Hindlimb muscle (tissue), 1 donor: ENCODE measurements around the gene KRTAP5-6. TPM values are rescaled to one million over a fixed set of nuclear protein-coding genes. Genes with fewer than 3 reads are reported as not detected.
"Not testable (repeated sequence)": the region's sequence is repeated elsewhere in the genome, so short reads cannot be mapped to it uniquely, and the experiment has no call there.

Experiments used
- DNase-seq: peaks from one replicate; pipeline ENCODE4 v3.0.0-alpha.2; 2013
- polyA plus RNA-seq: library from polyadenylated mRNA; unstranded; fragments of 120-200 nt; gene quantifications from one replicate; pipeline ENCODE4 v1.2.1, GENCODE V29; 2013; ENCODE audit not compliant: insufficient read length

Gene KRTAP5-6
- polyA plus RNA-seq, 1 donor: 0.49 TPM

DNA sequence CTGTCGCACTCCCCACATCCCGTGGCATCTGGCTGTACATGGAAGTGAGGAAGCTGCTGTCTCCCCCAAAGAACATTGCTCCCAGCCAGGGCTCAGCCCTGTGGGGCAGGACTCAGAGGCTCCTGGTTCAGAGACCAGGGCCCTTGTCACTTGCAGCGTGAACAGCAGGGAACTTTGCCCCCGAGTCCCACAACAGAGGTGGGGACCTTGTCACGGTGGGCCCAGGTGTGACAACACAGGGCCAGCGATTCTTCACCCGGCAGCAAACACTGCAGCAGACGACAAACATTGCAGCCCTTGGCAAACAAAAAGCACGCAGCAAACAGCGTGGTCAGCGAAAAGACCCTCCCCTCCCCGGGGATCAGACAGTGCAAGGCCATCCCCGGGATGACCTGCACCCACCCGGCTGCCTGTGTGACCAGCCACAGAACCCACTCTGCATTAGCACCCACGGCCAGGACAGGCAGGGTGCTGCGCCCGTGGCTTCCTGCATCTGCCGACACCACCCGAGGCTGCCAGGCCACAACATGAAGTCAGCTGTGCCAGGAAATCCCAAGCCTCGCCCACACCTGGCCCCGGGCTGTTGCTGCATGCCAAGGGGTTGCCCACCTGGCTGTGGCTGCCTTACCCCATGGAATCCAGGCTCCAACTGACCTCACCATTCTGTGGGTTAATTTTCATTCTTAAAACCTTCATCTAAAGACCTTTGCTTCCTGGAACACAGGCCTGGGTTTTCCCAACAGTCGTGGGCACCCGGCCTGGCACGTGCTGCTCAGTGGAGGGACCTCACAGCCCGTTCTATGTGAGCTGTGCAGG lies 35.3 kb upstream of the KRTAP5-6 start:
- not testable (repeated sequence) for DNase-seq

DNA sequence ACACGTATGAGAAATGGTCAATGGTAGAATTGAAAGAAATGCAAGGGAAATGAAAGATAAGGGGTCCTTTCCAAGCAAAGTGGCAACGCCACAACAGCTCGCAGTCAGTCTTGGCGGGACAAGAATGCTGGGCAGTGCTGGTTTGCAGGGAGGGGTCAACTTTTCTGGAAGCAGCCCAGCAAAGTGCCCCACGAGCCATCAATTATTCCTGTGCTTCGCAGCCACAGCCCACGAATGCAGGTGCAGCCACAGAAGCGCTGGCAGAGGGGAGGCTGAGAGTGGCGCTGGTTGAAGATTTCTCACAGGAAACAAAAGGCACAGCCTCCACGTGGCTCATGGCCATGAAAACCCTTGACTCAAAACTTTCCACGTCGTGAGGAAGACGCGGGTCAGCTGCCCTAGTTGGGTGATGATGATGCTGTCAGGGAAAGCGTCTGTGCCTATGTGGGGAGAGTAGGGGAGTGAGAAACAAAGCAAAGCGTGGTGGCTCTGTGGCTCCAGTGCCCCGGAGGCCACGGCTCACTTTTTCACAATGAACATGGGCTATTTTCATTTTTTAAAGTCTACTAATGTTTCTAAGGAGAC lies 34.2 kb upstream of the KRTAP5-6 start:
- DNase-seq: not testable (repeated sequence)

- DNase-seq: no peak
These were observed 31.7 kb upstream of the KRTAP5-6 start for GRCh38 chr11:1665313-1665712.

DNA sequence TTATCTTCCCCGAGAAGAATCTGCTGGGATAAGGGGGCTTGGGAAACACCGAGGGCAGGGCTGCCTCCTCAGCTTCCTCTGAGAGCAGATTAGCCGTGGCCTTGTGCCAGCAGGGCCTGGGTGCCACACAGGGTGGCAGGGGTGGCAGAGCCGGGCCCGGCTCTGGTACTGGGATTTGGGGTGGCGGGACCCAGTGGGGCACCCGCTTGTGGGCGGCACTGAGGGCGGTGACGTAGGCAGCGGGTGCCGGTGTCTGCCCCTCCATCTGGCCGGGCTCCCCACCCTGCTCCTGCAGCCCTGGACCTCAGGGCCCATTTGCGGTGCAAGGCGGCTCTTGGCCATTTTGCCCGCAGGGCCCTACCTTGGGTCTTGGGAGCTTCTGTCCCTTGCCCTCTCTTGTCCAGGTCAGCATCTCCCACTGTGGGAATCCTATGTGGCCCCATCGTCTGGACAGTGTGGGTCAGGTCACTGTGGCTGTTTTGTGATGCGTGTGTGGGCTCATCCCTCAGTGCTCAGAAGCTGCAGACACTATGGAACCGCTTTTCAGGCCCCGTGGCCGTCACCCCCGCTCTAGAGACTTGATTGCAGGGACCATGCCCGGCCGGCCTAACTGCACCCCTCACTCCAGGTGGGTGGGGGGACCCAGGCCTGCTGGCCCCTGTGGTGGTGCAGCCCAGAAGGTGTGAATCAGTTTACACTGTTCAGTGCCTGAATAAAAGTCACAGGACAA lies 29.7 kb upstream of the KRTAP5-6 start:
- no peak for DNase-seq

DNA sequence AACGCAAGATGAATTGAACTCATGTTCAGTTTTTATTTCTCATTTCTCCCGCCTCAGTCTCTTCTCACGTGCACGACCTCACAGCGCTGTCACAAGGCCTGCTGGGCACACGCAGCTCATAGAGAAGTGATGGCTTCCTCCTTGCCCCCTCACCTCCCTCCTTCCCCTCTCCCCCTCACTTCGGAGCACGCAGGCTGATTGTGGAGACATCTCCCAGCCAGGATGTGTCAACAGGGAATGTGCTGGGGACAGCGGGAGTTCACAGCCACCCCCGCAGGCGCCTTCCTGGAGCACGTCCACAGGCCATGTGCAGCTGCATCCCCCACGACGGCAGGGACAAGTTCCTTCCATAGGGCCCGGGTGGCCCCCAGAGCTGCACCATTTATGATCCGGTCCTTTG lies 29.1 kb upstream of the KRTAP5-6 start:
- DNase-seq: no peak

DNA sequence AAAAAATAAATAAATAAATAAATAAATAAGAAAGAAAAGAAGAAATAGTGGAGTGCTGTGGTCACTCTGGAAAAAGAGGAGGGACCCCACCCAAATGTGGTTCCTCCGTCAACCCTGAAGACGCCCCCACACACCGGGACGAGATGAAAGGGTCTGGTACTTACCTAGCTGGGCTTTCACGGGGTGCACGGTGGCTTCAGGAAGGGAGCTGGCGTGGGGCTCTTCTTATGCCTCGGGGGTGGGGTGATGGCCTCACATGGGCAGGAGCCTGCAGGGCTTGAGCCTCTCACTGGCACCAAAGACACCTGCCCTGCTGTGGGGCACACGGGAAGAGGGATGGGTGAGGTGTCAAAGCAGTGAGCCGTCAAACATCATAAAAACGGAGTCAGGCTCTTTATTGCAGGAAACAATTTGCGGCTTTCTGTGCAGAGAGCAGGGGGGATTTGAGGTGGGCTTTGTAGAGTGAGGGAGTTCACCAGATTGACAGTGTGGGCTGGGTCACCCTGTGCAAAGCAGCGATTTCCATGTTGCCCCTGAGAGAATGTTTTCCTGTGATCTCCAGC lies 28.0 kb upstream of the KRTAP5-6 start:
- DNase-seq: no peak

- DNase-seq: peak; percentile 92
These were observed 27.3 kb upstream of the KRTAP5-6 start for GRCh38 chr11:1669546-1670218.

- DNase-seq: not testable (repeated sequence)
These were observed 26.5 kb upstream of the KRTAP5-6 start for GRCh38 chr11:1670457-1670856.

- no peak for DNase-seq
These were observed 26.1 kb upstream of the KRTAP5-6 start for GRCh38 chr11:1670905-1671371.

DNA sequence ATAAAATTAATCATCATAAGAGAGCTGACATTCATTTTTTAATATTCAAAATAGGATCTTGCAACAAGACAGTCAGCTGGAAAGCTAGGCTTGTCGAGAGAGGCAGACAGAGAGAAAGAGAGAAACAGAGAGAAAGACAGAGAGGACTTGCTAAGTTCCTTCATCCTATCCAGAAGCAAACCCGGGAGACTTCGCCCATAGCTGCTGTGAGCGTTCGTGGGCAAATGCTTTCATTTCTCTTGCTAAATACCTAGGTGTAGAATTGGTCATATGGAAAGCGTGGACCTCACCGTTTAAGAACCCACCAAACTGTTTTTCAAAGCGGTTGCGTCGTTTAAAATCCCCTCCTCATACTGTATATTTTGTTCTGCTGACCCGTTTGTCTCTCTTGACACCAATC lies 25.3 kb upstream of the KRTAP5-6 start:
- no peak for DNase-seq

DNA sequence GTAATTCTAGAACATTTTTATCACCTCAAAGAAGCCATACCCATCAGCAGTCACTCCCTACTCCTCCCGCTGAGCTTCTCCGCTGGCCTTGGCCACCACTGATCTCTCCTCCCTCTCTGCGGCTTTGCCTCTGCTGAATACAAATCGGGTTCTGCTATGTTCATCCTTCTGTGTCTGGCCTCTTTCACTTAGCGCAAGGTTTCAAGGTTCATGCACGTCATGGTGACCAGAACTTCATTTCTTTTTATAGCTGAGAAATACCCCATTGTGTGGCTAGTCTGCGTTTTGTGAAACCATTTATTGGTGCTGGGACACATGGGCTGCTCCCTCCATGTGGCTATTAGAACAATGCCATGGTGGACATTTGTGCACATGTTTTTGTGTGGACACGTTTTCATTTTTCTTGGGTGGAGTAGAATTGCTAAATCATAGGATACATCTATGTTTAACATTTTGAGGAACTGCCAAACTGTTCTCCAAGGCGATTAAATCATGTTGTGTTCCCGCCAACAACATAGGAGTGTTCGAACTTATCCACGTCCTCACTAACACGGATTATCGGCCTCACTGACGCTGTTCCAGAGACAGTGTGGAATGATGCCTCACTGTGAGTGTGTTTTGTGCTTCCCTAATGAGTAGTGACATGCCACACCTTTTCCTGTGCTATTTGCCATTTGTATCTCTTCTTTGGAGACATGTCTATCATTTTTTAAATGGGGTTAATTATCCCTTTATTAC lies 24.2 kb upstream of the KRTAP5-6 start:
- no peak for DNase-seq

DNA sequence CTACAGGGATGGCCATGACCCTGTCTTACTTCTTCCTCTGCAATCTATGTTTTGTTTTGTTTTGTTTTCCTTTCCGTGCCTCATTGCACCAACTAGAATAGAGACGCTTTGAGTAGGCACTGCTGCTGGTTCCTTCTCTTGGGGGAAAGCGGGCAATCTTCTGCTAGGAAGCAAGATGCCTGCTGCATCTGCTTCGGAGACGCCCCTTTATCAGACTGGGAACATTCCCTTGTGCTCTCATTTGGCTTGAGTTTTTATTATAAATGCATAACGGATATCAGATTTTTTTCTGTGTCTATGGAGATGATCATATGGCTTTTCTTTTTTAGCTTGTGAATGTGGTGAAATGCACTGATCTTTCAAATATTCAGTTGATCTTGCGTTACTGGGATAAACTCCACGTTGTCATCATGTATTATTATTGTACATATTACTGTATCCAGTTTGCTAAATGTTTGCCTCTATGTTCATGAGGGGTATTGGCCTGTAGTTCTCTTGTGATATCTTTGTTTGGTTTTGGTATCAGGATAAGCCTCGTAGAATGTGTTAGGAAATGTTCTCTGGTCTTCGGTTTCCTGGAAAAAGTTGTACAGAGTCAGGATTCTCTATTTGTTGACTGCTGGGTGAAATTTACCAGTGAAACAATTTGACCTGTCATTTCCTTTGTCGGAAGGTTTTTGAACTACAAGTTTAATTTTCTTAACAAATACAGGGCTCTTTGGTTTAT lies 23.4 kb upstream of the KRTAP5-6 start:
- no peak for DNase-seq

- no peak for DNase-seq
These were observed 22.5 kb upstream of the KRTAP5-6 start for GRCh38 chr11:1674173-1675131.

- no peak for DNase-seq
These were observed 21.3 kb upstream of the KRTAP5-6 start for GRCh38 chr11:1675536-1676228.

GRCh38 chr11:1676229-1676740 lies 20.7 kb upstream of the KRTAP5-6 start:
- DNase-seq: no peak

GRCh38 chr11:1679881-1680280 lies 17.1 kb upstream of the KRTAP5-6 start:
- DNase-seq: no peak

DNA sequence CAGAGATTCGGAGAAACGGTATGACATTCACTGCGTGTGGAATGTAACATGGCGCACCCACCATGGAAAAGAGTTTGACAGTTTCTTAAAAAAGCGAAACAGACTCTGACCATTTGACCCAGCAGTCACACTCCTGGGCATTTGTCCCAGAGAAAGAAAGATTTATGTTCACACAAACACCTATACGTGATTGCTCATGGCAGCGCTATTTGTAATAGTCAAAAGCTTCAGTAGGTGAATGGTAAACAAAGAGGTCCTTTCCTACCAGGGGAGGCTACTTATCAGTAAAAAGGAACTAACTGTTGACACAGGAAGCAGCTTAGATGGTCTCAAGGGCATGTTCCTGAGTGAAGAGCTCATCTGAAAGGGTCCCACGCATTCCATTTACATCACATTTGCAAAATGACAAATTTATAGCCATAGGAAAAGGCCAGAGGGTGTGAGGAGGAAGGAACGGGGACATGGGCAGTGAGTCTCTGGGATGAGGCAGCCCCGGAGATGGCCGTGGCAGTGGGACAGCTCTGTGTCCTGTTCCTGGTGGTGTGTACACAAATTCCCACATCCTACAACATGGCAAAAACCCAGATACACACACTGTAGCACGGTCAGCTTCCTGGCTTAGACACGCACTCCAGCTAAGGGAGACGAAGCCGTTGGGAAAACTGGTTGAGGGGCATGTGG lies 14.6 kb upstream of the KRTAP5-6 start:
- no peak for DNase-seq

GRCh38 chr11:1683216-1683615 lies 13.8 kb upstream of the KRTAP5-6 start:
- not testable (repeated sequence) for DNase-seq
